HuH-7.5 (cell line): ENCODE results near the gene SERPING1.

ENCODE experiments used
- DNase-seq: peaks from one replicate; pipeline ENCODE4 v3.0.0; 2011; ENCODE audit warnings: low spot score

The SERPING1 gene

GRCh38 chr11:57597461-57597915, at the start of gene SERPING1:
SERPING1 (plus strand) TSS chr11:57597685; CDS start chr11:57598271, 586 bp downstream.
- DNase-seq = peak; percentile 90

- no peak for DNase-seq
These were observed 49.6 kb upstream of the SERPING1 start for GRCh38 chr11:57547854-57548377.

DNA sequence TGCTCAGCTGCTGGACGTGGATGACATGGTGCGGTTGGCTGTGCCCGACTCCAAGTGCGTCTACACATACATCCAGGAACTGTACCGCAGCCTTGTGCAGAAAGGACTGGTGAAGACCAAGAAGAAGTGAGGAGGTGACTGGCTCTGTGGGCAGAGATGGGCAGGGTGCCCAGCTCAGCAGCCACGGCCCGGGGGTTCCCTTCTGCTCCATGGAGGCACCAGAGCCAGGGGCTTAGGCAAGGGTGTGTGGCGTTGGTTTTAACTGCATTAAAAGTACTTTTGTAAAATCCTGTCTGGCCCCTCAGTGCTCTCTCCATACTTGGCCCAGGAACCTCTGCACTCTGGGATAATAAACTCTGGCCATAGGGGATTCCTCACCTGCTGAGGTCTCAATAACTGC, 47.5 kb upstream of the SERPING1 start:
- DNase-seq = no peak

DNA sequence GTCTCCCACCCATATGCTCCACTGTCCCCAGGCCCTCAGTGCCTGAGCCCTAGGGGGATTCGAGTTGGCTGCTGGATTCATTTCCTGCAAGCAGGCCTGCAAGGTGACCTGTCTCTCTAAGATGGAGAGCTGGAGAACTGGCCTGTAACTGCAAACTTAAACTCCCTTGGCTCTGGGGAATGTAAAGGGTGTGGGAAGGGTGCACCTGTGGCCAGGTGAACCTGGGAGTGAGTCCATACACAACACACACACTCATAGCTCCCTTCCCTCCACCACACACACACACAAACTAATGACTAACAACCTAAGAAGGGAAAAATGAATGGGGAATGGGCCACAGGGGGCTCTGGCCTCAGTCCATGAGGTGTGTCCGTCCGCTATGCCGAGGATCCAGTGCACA, 45.5 kb upstream of the SERPING1 start:
- no peak for DNase-seq

DNA sequence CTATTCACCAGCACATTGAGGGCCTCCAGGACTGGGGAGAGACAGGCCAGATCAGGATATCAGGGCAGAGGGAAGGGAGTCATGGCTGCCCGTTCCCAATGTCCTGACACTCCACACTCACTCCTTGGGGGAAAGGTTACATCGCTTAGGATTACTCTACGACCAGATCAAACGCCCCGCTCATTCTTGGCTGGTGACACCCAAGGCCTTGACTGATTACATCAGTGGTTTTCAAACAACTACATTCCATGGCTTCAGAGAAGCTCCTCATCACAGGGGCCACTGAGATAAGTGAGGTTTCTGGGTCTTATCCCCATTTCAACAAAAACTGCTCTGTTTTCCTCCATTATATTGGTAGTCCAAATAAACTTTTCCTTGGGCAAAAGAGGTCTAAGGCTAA, 45.0 kb upstream of the SERPING1 start:
- no peak for DNase-seq

DNA sequence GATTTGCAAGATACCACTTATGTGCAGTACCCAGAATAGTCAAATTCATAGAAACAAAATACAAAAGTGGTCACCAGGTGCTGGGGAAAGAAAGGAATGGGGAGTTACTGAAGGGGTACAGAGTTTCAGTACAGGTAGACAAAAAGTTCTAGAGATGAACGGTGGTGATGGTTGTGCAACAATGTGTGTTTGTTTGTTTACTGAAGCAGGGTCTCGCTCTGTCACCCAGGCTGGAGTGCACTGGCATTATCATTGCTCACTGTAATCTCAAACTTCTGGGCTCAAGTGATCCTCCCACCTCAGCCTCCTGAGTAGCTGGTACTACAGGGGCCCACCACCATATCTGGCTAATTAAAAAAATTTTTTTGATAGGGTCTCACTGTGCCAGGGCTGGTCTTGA, 42.1 kb upstream of the SERPING1 start:
- DNase-seq = no peak

DNA sequence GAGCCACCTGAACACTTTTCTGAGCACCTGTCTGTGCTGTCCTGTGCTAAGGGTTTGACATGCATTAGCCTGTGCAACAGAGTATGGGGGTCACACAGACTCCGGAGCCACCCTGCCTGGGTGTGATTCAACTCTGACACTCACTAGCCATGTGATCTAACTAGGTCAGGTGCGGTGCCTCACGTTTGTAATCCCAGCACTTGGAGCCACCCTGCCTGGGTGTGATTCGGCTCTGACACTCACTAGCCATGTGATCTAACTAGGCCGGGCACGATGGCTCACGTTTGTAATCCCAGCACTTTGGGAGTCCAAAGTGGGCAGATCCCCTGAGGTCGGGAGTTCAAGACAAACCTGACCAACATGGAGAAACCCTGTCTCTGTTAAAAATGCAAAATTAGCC, 41.4 kb upstream of the SERPING1 start:
- DNase-seq = no peak

GRCh38 chr11:57560146-57560545, 37.3 kb upstream of the SERPING1 start:
- no peak for DNase-seq

DNA sequence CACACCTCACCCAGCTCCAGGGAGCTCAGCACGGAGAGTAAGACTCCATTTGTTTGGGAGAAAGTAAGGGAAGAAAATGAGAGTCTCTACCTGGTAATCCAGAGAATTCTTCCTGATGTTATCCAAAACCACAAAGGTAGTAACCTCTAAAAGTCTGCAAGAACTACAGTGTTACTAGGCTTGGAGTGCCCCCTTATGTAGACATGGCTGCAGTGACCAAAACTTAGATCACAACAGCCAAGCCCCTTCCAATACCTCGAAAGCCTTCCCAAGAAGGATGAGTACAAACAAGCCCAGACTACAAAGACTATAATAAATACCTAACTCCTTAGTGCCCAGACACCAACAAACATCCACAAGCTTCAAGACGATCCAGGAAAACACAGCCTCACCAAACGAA, 34.9 kb upstream of the SERPING1 start:
- no peak for DNase-seq

GRCh38 chr11:57566005-57566904, 31.2 kb upstream of the SERPING1 start:
- DNase-seq = no peak

- no peak for DNase-seq
These were observed 30.5 kb upstream of the SERPING1 start for GRCh38 chr11:57566905-57567514.

- DNase-seq = peak; percentile 97
These were observed 29.8 kb upstream of the SERPING1 start, which contains the start of gene UBE2L6 for GRCh38 chr11:57567515-57568329. UBE2L6 (minus strand) TSS chr11:57567672; CDS start chr11:57567611, 61 bp downstream.

- DNase-seq = no peak
These were observed 29.1 kb upstream of the SERPING1 start for GRCh38 chr11:57568330-57568766.

GRCh38 chr11:57571606-57572005, 25.9 kb upstream of the SERPING1 start:
- no peak for DNase-seq

GRCh38 chr11:57574061-57574460, 23.4 kb upstream of the SERPING1 start:
- no peak for DNase-seq

GRCh38 chr11:57584341-57584740, 13.1 kb upstream of the SERPING1 start:
- DNase-seq = no peak

DNA sequence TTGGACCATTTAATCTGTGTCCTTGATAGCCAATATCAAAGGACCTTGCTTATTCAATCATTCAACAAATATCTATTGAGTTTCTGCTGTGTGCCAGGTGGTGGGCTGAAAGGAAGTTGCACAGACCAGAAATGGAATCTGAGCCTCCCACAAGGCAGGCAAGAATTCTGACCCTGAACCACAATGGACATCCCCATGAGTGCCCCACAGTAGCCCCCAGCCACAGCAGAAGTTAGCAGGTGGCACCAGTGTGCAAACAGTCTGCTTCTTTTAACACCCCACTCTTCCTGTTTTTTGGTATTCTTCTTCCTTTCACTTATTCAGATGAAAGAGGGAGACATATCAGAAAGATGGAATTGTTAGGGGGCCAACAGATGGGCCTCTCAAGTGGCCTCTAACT, 12.2 kb upstream of the SERPING1 start:
- no peak for DNase-seq

DNA sequence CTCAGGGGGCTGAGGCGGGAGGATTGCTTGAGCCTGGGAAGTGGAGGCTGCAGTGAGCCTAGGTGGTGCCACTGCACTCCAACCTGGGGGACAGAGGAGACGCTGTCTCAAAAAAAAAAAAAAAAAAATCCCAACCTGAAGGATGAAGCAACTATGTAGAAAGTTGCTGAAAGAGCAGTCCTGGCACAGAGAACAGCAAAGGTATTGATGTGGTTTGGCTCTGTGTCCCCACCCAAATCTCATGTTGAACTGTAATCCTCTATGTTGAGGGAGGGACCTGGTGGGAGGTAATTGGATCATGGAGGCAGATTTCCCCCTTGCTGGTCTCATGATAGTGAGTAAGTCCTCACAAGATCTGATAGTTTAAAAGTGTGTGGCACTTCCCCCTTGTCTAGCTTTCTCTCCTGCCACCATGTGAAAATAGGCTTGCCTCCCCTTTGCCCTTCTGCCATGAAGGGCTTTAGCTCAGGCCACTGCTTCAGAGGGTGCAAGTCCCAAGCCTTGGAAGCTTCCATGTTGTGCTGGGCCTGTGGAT, 10.7 kb upstream of the SERPING1 start:
- no peak for DNase-seq

- DNase-seq = no peak
These were observed 9.3 kb upstream of the SERPING1 start for GRCh38 chr11:57588046-57588710.

- DNase-seq = no peak
These were observed 1.1 kb upstream of the SERPING1 start for GRCh38 chr11:57596266-57596885.
